GM21390 (cell line): ENCODE measurements around the gene PRKD2.

Experiments used
- ATAC-seq: cut with Tn5 transposase; IDR thresholded peaks from one replicate; pipeline ENCODE4 v1.9.1; 2021; ENCODE audit not compliant: unreplicated experiment

PRKD2 gene

DNA sequence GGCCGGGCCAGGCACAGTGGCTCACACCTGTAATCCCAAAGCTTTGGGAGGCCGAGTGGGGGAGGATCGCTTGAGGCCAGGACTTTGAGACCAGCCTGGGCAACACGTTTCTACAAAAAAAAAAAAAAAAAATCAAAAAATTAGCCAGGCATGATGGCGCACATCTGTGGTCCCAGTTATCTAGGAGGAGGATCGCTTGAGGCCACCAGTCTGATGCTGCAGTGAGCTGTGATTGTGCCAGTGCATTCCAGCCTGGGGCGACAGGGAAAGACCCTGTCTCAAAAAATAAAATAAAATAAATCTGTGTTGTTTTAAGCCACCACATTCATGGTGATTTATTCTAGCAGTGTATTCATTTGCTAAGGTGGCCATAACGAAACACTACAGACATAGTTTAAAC is 51.8 kb downstream of the PRKD2 start:
- ATAC-seq = no peak

DNA sequence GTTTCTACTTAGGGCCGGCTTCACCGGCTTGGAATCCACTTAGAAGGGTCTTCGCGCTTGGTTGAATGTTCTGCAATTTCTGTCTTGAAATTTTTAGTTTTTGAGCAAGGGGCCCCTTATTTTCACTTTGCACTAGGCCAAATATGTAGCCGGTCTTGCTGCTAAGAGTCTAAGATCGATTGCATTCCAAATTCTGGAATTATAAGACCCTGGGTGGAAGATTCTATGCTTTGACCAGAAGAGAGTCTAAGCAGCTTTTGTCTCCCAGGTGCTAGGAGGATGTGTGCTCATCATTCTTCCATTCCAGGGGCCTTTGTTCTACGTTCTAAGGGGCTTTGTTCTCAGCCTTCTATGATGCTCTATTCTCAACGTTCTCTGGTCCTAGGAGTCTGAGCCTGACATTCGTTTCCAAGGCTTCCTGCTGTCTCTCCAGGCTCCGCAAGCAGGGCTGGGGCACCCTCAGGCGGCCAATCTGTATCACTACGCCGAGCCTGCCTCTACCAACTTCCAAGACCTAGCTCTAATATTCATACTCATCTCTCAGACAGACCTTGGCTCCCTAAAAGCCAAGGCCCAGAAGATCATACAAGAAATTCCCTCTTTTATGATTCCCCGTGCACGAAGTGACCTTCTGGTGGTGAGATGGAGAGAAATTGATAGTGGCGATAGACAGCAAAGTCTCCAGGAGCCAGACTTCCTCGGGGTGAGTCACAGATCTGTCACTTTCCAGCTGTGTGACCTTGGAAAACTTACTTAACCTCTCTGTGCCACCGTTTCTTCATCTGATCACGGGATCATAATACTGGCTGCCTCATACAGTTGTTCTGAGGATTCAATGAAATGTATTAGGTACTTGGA is 55.0 kb downstream of the PRKD2 start:
- ATAC-seq = no peak

DNA sequence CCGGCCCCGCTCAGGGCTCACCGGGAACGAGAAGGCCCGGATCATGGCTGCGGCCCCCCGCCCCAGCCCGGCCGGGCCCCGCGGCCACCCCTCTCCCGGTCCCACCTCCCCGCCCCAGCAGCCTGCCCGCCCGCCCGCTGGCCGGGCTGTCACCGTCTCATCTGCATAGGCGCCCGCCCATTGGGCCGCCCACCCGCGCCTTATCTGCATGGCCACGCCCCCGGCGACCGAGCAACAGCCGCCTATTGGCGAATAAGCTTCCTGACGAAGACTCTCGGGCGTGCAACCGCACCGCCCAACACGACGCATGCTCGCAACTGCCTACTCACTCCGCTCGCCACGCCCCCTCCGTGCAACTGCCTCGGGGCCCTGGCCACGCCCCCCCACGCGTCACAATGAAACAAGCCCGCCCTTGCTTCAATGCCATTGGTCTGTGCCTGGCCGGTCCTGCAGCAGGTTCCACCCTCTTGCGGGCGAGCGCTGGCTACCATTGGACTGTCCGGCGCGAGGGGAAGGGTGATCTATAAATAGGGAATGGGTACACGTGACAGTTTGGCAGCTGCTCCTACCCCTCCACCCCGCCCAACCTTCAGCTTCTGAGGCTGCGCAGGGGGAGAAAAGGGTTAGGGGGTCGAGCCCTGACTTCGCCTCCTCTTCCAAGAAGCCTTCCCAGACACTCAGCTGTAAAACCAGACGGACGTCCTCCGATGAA is 55.7 kb downstream of the PRKD2 start, which contains the start of gene DACT3:
Gene DACT3, minus strand, starts transcription at position 163 of the 712 bp plus-strand sequence. Its CDS starts 118 bp downstream, at position 45.
- ATAC-seq = peak; percentile 78

DNA sequence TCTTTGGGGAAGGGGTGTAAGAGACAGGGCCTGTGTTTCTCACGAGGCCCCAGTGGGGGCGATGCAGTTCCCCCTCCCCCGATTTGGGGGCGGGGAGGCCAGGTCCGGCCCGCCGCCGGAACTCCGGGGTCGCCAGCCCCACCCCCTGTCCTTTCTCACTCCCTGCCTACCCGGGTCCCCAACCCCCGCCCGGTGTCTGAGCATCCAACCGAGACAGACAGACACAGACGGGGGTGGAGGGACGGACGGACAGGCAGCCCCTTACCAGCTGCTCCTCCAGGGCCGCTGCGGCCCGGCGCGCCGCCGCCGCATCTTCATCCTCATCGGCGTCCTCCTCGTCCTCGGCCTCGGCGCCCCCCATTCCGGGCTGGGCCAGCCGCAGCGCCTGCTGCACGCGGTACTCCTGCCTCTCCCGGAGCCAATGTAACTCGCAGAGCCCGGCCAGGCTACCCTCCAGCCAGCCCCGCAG is 56.3 kb downstream of the PRKD2 start:
- ATAC-seq = no peak

DNA sequence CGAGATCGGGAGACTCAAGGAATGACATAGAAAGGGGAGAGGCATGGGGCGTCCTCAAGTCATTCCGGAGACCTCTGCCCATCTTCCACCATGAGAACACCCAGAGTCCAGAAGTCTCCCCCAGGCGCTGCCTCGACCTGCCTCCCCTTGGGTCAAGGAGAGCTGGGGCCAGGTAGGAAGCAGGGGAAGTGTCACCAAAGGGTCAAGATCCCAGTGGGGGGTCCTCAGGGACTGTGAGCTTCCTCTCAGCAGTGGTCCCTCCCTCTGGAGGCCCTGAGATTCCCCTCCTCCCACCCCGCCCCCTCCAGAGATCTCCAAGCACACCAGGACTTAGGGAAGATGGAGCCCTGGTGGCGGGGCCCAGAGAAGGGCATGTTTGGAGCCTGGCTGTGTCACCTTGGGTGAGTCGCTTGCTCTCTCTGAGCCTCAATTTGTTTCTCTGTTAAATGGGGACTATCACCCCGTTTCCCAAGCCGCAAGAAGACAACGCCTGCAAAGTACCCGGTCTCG is 56.9 kb downstream of the PRKD2 start:
- ATAC-seq = no peak

DNA sequence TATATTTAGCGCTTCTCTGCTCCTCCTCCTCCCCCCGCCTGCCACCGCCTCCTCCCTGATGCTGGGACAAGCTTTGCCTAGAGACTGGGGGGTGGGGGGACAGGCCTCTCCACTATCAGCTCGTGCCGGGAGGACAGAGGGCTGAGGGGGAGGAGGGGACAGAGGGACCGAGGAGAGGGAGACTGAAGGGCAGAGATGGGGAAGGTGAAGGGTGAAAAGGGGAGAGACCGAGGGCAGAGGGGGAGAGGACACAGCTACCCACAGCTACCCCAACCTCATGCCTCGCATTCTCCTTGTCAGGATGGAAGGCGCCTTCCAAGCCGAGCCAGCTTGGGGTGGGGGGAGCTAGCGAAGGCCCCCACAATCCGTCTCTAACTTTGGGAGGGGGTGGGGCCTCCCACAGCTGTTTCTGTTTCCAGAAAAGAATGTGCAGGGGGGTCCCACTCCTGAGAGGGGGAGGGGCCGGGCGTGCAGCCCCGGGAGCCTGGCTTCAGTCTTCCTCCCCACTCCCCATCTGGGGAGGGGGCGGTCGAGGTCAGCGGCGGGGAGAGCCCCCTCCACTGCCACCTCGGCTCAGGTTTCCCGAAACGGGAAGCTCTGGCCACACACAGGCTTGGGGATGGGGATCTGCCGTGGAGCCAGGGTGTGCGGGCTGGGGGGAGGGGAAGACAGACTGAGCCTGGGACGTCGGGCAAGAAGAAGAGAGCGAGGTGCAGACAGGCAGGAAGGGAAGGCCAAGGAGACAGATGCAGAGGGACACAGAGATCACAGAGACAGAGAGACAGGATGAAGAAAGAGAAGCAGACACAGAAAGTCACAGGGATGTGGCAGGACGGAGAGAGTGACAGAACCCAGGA is 57.5 kb downstream of the PRKD2 start:
- ATAC-seq = no peak

DNA sequence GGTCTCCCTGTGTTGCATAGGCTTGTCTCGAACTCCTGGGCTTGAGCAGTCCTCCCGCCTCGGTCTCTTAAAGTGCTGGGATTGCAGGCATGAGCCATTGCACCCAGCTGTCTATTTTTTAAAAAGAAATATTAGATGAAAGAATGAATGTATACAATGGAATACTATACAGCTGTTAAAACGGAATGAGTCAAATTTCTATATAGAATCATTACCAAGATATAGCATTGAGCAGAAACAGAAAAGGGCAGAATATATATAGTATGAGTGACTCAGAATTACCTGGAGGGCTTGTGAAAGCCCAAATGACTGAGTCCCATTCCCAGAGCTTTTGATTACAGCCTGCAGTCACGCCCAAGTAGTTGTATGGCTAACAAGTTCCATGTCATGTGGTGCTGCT is 60.4 kb downstream of the PRKD2 start:
- no peak for ATAC-seq

DNA sequence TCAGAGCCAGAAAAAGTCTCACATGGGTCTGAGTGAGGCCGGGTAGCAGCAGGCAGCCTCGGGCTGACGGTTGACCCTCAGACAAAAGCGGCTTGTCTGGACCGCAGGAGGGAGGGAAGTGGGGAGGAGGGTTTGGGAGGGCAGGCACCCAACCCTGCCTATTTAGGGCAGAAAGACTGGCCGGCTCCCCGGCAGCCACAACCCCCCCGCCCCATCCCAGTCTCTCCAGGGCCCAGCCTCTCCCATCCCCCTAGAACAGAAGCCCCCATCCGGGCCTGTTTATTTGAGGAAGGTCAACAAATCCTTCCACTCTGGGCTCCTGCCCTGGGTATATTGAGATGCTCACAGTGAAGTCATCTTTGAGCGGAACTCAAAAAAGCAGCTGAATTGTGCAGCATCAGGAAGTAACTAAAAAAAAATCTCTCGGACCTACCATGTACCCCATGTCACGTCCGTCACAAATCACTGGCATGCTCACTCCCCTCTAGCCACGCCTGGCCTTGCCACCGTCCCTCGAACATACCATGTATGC is 62.2 kb downstream of the PRKD2 start:
- ATAC-seq = no peak

DNA sequence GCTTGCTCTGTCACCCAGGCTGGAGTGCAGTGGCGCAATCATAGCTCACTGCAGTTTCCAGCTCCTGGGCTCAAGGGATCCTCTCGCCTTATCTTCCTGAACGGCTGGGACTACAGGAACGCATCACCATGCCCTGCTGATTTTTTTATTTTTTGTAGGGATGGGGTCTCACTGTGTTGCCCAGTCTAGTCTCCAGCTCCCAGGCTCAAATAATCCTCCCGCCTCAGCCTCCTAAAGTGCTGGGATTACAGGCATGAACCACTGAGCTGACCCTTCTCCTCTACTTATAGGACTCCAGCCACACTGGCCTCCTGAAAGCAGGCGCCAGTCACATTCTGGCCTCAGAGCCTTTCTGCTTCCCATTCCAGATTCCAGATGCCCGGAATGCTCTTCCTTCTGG is 66.5 kb downstream of the PRKD2 start:
- no peak for ATAC-seq

DNA sequence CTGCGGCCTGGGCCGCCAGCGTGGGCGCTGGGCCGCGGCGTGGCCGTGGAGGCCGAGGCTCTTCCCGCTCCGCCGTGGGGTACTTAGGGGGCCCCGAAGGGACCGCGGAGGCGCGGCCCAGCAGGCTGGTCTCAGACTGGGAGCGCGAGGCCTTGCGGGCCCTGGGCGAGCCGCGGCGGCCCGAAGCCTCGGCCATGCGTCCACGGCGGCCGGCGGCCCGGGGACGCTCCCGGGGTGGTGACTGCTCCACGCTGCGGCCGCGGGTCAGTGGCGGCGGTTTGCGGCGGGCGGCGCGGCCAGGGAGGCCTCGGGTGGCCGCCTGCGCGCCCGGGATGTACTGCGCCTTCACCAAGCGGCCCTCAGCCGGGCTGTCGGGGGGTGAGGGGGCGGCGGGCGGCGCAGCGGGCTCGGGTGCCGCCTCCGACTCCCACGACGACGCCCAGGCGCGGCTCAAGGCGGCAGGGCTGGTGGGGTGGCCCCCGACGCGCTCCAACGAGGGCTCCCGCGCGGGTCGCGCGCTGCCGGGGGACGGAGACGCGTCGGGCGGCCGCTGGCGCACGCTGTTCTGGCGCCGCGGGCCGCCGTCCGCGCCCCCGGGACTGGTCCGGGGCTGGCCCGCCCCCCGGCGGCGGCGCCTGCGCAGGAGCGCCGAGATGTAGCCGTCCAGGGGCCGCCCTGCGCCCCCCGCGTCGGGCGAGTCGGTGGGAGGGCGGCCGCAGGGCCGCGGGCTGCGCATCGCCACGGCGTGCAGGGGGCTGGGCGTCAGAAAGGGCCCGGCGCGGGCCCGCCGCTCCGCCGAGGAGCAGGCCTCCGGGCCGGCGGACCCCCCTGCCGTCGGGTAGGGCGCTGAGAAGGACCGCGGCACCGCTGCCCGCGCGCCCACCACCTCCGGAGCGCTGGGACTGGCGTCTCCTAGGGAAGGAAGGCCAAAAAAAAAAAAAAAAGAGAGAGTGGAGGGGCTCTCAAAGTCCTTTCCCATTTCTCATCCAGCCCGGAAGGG is 67.7 kb downstream of the PRKD2 start:
- no peak for ATAC-seq

DNA sequence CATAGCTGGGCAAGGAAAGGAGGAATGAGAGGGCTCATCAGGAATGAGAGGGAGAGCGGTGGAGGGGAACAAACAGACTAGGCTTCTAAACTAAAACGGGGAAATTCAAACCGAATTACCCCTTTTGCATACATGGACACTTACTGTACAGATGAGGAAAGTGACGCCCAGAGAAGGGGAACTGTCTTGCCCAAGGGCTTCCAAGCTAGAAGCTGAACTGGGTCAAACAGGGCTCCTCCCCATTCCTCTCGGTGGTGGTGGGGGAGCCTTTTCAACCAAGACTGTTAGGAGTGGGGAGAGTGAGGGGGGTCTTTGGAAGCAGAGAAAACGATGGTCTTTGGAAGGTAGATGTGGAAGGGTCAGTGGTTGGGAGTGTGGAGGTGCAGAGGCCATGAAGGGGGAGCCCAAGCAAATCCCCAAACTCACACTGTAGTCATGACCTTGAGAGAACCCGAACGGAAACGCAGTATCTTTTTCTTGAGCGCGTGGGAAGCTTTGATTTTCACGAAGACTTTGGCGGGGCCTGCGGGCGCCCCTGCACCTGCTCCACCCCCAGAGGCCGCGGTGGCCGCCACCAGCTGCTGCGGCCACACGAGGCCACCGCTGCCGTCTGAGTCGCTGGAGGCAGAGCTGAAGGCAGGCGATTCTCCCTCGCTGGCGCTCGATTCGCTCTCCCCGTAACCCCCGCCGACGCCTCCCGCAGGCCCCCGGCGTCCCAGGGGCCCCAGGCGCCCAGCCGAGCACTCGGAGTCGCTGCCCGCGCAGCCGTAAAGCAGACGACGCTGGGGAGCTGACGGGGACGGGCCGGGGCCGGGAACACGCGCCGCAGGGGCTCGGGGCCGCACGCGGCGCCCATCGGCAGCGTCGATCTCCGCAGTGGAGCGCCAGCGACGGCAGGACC is 68.6 kb downstream of the PRKD2 start:
- ATAC-seq = no peak

DNA sequence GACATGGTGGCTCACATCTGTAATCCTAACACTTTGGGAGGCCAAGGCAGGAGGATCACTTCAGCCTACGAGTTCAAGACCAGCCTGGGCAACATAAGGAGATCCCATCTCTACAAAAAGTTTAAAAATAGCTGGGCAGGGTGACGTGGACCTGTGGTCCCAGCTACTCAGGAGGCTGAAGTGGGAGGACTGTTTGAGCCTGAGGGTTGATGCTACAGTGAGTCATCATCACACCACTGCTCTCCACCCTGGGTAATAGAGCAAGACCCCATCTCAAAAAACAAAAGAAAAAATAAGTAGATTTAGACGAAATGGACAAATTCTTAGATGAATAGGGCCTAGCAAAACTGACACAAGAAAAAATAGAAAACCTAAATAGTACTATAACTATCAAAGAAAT is 70.5 kb downstream of the PRKD2 start:
- no peak for ATAC-seq

DNA sequence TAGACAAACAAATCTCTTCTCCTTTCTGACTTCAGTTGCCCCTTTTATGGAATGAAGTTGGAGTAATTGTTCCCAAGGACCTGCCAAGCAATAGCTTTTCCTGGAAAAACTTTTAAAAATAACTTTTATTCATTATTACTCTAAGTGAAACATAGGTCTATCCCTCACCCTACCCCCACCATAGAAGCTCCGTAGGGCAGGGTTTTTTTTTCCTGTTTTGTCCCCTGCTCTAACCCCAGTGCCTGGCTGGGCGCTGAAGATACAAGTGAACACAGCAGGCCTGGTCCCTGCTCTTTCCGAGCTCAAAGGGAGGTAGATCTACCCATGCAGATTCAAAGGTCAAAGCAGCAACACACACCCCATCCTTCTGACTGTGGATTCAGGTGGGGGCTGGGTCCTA is 72.2 kb downstream of the PRKD2 start:
- ATAC-seq = no peak

DNA sequence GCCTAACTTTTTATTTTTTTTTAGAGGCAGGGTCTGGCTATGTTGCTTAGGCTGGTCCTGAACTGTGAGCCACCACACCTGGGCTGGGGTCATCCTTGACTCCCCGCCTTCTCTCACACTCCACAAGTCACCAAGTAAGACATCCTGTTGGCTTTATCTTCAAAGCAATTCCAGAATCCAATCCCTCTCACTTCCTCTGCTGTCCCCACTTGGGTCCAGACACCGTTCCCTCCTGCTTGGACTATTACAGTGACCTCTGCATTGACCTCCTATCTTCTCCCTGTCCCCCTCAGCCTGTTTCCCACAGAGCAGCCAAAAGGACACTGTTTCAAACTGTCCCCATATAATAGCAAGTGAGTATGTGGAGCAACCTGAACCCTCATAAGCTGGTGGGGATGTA is 76.3 kb downstream of the PRKD2 start:
- ATAC-seq = no peak

DNA sequence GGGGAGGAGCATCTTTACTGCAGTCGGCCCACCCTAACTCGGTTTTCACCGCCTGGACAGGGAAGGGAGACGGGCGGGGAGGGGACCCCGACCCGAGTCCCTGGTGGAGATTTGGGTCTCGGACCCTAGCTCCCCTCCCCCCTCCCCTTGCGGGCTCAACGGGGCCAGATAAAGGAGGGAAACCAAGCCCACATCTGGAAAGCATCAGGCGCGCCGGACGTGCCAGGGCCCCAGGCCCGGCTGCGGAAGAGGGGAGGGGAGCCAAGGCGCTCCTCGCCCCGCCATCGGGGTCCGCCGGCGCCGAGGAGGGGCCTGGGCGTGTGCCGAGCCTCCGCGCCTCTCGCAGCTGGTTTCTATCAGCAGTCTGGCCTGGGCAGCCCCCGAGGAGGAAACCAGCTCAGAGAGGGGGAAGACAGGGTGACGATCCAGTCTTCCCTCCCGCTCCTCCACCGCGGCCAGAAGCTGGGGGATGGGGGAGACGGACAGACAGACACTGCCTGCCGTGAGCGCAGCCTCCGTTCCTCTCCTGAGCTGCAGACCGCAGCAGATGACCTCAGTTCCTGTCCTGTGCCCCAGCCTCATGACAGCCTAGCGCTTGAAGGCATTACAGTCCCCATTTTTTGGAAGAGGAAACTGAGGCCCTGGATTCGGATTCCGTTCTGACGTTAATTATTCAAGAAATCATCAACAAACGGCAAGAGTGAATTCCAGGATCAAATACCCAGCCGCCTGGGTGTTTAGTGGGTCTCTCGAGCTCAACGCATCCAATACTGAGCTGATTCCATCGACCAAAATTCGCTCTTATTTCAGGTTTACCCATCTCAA is 77.3 kb downstream of the PRKD2 start:
- no peak for ATAC-seq

DNA sequence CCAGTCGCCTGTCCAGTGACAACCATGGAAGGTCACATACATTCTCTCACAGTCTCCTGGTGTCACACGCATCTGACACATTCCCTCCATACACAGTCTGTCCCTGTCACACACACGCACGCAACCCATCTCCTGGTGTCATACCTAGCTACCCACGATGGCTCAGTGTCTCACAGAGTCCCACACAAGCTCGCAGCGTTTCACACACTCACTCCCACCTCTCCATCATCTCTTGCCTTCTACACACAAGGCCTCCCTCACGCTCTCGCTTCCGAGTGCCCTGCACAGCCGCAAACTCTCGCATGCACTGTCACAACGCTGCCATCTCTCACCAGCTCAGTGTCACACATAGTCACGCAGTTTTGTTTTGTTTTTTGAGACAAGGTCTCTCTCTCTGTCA is 79.7 kb downstream of the PRKD2 start:
- ATAC-seq = no peak

DNA sequence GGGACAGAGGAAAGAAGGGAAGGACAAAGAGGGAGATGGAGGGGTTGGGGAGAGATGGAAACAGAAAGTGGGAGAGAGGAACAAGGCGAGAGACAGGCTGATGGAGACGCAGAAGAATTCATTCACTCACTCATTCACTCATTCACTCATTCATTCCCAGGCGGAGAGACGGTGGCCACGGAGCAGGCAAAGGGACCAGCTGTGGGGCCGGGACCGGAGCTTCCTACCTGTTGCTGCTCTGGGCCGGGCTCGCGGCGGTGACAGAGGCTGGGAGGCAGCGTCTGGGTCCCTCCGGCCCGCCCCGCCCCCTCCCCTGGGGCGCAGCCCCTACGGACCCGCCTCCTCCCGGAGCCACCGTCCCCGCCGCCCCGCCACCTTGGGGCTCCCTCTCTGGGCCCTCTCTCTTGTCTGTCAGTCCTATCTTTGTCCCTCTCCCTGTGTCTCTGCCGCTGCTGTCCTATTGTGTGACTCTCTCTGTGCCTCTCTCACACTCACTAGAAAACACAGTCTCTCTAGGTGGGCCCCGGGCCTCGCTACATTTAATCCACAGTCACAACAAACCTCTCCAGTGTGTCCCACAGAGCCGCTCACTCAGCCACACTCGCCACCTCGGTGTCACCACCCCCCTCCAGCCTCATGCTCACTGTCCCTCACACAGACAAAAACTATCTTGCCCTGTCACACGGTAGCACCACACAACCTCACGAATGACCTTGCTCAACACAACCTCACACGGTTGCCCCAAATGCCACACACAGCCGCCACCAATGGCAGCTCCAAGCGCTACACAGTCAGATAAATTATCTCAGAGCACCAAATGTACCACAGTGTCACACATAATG is 80.8 kb downstream of the PRKD2 start, which contains the start of gene GNG8:
Gene GNG8, minus strand, starts transcription at position 283 of the 842 bp plus-strand sequence. CDS start 1,520 bp downstream, outside the sequence.
- no peak for ATAC-seq
